H1 (cell line): Measurements from ENCODE around the gene SLC25A3. TPM values are rescaled to one million over a fixed set of nuclear protein-coding genes. Genes with fewer than 3 reads are reported as not detected.

Experiments
- CHD7 ChIP-seq: fragments of 300-600 bp; sonication (generic); IDR thresholded peaks from 2 replicates; pipeline ENCODE4 v1.7.1; 2012; ENCODE audit warnings: low read length, moderate library complexity, mild to moderate bottlenecking, inconsistent platforms; ENCODE audit not compliant: insufficient replicate concordance
- EGR1 ChIP-seq: IDR thresholded peaks from 2 replicates; pipeline ENCODE4 v1.6.1; 2011; ENCODE audit warnings: low read depth, low read length, borderline replicate concordance
- POLR2AphosphoS5 ChIP-seq: IDR thresholded peaks from 2 replicates; pipeline ENCODE4 v1.6.1; 2011; ENCODE audit warnings: low read depth, low read length
- polyA plus RNA-seq, 7 experiments: library from polyadenylated mRNA; depleted of rRNA in 3 of 7; stranded (reverse) in 5 of 7; unstranded in 2 of 7; fragments of >200 nt in 5 of 7; fragments of 200-250 nt in 2 of 7; gene quantifications; 1 replicate in 5 of 7; 2 replicates in 1 of 7; 4 replicates in 1 of 7; pipeline versions ENCODE4 v1.2.1 to v1.2.3, GENCODE V29; 2011 to 2013; ENCODE audit warnings: missing spikeins in 2 of 7, mixed read lengths in 2 of 7
- total RNA-seq: library from RNA; stranded (reverse); fragmentation: NEBNext Ultra II Directional; extraction: Animal tissue kit (Norgen Biotek cat#: 25700); gene quantifications from 2 replicates; pipeline ENCODE4 v1.2.1, GENCODE V29; 2021

SLC25A3 gene
- total and polyA plus RNA-seq, 2 of the 8 experiments (the other 6 are each of a cell fraction or from before 2014, with no cell fraction given) = 702 to 709 TPM

DNA sequence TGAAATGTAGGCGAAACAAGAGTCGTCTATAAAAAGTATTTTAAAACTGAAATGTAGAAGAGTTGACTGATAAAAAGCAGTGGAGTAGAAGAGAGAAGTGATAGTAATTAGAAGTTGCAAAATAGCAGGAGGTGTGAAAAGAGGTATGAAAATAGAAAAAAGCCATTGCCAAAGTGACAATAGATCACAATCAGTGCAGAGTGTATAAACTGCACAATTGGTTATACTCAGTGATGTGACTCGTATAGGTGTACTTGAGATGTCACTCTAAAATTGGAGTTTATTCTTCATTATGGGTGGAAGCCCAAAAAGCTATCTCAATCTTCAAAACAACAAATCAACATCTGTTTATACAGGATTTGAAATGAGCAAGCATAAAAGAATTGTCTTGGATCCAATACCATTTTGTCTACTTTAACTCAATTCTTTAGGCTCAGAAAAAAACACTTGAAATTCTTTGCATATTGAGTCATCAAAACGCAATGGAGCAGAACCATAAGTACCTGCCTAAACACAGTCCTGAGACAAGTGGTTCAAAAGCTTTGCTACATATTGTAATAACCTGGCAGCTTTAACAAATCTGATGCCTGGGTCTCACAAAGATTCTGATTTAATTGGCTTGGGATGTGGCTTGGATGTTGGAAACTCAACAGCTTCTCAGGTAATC lies 42.3 kb downstream of the SLC25A3 start (continued):
- TF ChIP-seq CHD7 (no peak), EGR1 (no peak), POLR2AphosphoS5 (no peak)
- TF ChIP-seq, all 59 proteins: peak for 0
